ENCODE results near the gene LGMN. TPM values are rescaled to one million over a fixed set of nuclear protein-coding genes. Genes with fewer than 3 reads are reported as not detected.

Gene LGMN
- total and polyA plus RNA-seq, 2 of the 8 experiments (the other 6 are each of a cell fraction or from before 2014, with no cell fraction given) = 57.4 to 83.4 TPM

GRCh38 chr14:92710001-92710341, 38.5 kb downstream of the LGMN start:
- Histone ChIP-seq H3K9me3 (ENCODE audit: insufficient read depth in 2 of 2, low read depth in 1 of 2, low read length in 1 of 2) (no peaks in the 10 kb centered on the region), H3K4me1 (replicated peaks in 1 of 4; ENCODE audit: control insufficient read depth in 3 of 4, insufficient read depth in 4 of 4, low read length in 3 of 4) (peaks cover 0 to 3% (median 0%) of the 10 kb centered on the region in 4 experiments; a peak in 1 of 7 replicates), H3K56ac (replicated peaks; ENCODE audit: insufficient read length, low read depth, low read length) (no peak overlapping the region), H2BK20ac (ENCODE audit: low read length) (no peak overlapping the region), H3K79me1 (ENCODE audit: low read depth, low read length) (no peaks in the 10 kb centered on the region), H3K27me3 (replicated peaks in 1 of 4; ENCODE audit: control insufficient read depth in 3 of 4, extremely low read depth in 1 of 4, insufficient read depth in 3 of 4, low read length in 3 of 4) (no peaks in the 10 kb centered on the region), H2AK5ac (ENCODE audit: low read depth, low read length) (no peak overlapping the region), H3K4ac (replicated peaks; ENCODE audit: insufficient read length, low read depth, low read length) (no peak overlapping the region), H3K27ac (ENCODE audit: low read depth, low read length) (no peak overlapping the region), H3K18ac (ENCODE audit: extremely low read depth, low read length) (no peak overlapping the region), H2BK5ac (ENCODE audit: low read depth, low read length) (no peak overlapping the region), H3K9ac (replicated peaks in 1 of 4; ENCODE audit: extremely low read depth in 1 of 4, low read depth in 3 of 4, low read length in 3 of 4) (no peak overlapping the region), H3K4me3 (ENCODE audit: extremely low read depth in 1 of 4, insufficient read depth in 2 of 4, low read depth in 3 of 4, low read length in 4 of 4) (no peak overlapping the region), H2BK15ac (ENCODE audit: low read length) (no peak overlapping the region), H4K20me1 (replicated peaks in 1 of 2; ENCODE audit: control insufficient read depth in 1 of 2, insufficient read depth in 2 of 2, low read length in 2 of 2) (no peaks in the 10 kb centered on the region), H2BK120ac (replicated peaks; ENCODE audit: low read depth, low read length) (no peak overlapping the region), H2AFZ (ENCODE audit: low read length) (no peak overlapping the region), H3K23me2 (ENCODE audit: low read depth, low read length) (no peaks in the 10 kb centered on the region), H3K14ac (ENCODE audit: insufficient read length) (no peak overlapping the region), H4K91ac (replicated peaks; ENCODE audit: insufficient read length, low read length) (no peak overlapping the region), H3K23ac (ENCODE audit: insufficient read length) (no peak overlapping the region), H2BK12ac (ENCODE audit: low read depth, low read length) (no peak overlapping the region), H3K4me2 (ENCODE audit: insufficient read depth in 1 of 2, low read depth in 2 of 2, low read length in 2 of 2) (no peak overlapping the region), H4K8ac (ENCODE audit: extremely low read depth, insufficient read depth, low read length) (no peak overlapping the region), H3K36me3 (ENCODE audit: control insufficient read depth in 2 of 4, insufficient read depth in 4 of 4, low read length in 3 of 4) (peaks cover 0 to 26% (median 2%) of the 10 kb centered on the region in 4 experiments; a peak in 5 of 8 replicates), H4K5ac (ENCODE audit: insufficient read length, low read depth, low read length) (no peak overlapping the region), H3K79me2 (ENCODE audit: control insufficient read depth in 1 of 2, insufficient read depth in 2 of 2, low read length in 2 of 2) (no peaks in the 10 kb centered on the region)
- CTCF ChIA-PET (ENCODE audit: partially characterized antibody) = interaction anchor here (1.4 to 3.0 kb wide), 3 partner anchors 22 to 74 kb away, joined by 5 to 8 read pairs (median 6); no protein-coding TSS in a partner anchor
- no peak for DNase-seq (ENCODE audit: low read depth in 1 of 2, low spot score in 2 of 2)
- no peak for FAIRE-seq
- POLR2A ChIA-PET (ENCODE audit: partially characterized antibody) = no interaction called here
- 92% methylated on average over 5 of the region's 5 CpGs; no CpG with 5 or more reads in 1 of the 2 experiments for WGBS, 2 experiments (ENCODE audit: extremely low coverage in 1 of 2, insufficient coverage in 1 of 2, insufficient read length in 1 of 2, insufficient replicate concordance in 2 of 2, low coverage in 1 of 2, low lambda C conversion rate in 2 of 2, missing lambda C conversion rate in 1 of 2)
- TF ChIP-seq, protein P1, sequence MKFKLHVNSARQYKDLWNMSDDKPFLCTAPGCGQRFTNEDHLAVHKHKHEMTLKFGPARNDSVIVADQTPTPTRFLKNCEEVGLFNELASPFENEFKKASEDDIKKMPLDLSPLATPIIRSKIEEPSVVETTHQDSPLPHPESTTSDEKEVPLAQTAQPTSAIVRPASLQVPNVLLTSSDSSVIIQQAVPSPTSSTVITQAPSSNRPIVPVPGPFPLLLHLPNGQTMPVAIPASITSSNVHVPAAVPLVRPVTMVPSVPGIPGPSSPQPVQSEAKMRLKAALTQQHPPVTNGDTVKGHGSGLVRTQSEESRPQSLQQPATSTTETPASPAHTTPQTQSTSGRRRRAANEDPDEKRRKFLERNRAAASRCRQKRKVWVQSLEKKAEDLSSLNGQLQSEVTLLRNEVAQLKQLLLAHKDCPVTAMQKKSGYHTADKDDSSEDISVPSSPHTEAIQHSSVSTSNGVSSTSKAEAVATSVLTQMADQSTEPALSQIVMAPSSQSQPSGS (IDR thresholded peaks at IDR 0.05; ENCODE audit: low read length) = no peak
- no peak for TF ChIP-seq RNF2 (IDR thresholded peaks at IDR 0.05; ENCODE audit: borderline replicate concordance, low read depth, low read length, missing control alignments, poor library complexity, severe bottlenecking)
- TF ChIP-seq, protein P2, sequence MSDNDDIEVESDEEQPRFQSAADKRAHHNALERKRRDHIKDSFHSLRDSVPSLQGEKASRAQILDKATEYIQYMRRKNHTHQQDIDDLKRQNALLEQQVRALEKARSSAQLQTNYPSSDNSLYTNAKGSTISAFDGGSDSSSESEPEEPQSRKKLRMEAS (IDR thresholded peaks at IDR 0.05) = no peak
- no peak for TF ChIP-seq GABPA (IDR thresholded peaks at IDR 0.05; ENCODE audit: borderline replicate concordance, insufficient read depth, low read length)
- TF ChIP-seq ASH2L (IDR thresholded peaks at IDR 0.05; ENCODE audit: low read length) = no peak
- TF ChIP-seq EZH2 (IDR thresholded peaks at IDR 0.05; ENCODE audit: low read depth, low read length, severe bottlenecking) = no peak
- TF ChIP-seq JUN (IDR thresholded peaks at IDR 0.05; ENCODE audit: low read depth, low read length) = no peak
- TF ChIP-seq RAD21 (IDR thresholded peaks at IDR 0.05 in 1 of 2, conservative IDR thresholded peaks at IDR 0.05 in 1 of 2; ENCODE audit: low read depth in 2 of 2, low read length in 2 of 2) = no peak
- TF ChIP-seq KDM5A (IDR thresholded peaks at IDR 0.05; ENCODE audit: low read length) = no peak
- TF ChIP-seq CHD2 (IDR thresholded peaks at IDR 0.05; ENCODE audit: low read length) = no peak
- TF ChIP-seq SAP30 (IDR thresholded peaks at IDR 0.05; ENCODE audit: insufficient read depth, insufficient replicate concordance, low read length) = no peak

Data from H1 (cell line).